GM12892 (cell line): ENCODE data around the gene ACSL1.

Source experiments
- POLR2A ChIP-seq: IDR thresholded peaks from 2 replicates; pipeline ENCODE4 v1.6.1; 2011; ENCODE audit warnings: low read depth, low read length, control low read depth
- POLR2AphosphoS5 ChIP-seq: IDR thresholded peaks from 2 replicates; pipeline ENCODE4 v1.6.1; 2011; ENCODE audit warnings: low read depth, low read length, control low read depth

DNA sequence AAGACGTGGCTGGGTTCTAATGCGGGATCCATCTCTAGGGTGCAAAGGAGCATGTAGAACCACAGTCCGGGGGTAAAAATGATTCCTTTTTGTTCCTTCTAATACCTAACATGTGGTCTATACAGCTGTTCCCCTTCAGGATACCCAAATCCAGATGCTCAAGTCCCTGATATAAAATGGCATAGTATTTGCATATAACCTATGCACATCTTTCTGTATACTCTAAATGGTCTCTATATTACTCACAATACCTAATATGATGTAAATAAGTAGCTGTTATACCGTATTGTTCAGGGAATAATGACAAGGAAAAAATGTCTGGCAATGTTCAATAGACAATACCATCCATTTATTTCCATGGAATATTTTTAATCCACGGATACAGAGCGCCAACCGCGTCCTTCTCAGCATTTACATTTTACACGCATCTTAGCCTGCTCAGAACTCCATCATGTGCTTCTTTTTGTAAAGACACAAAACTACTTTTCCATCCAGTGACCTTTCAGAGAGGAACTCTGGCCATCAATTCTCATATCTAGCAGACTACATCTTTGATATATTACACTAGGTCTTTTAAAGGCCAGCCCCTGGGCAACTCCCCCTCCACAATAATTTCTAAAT is 31.9 kb downstream of the ACSL1 start:
- TF ChIP-seq POLR2AphosphoS5, result no peak
- TF ChIP-seq POLR2A, result no peak
